GM18505 (cell line): Measurements from ENCODE around the gene MBNL3.

ENCODE experiments used
- ATAC-seq: cut with Tn5 transposase; IDR thresholded peaks from one replicate; pipeline ENCODE4 v1.9.1; 2021; ENCODE audit not compliant: unreplicated experiment
- POLR2A ChIP-seq: IDR thresholded peaks from 4 replicates; pipeline ENCODE4 v1.6.1; 2011; ENCODE audit warnings: borderline replicate concordance; ENCODE audit not compliant: insufficient read depth, insufficient read length; ENCODE audit errors: extremely low read depth

The MBNL3 gene

GRCh38 chrX:132423323-132423722 is 65.5 kb downstream of the MBNL3 start:
- no peak for TF ChIP-seq POLR2A
- ATAC-seq: no peak

GRCh38 chrX:132415012-132415411 is 73.8 kb downstream of the MBNL3 start:
- no peak for TF ChIP-seq POLR2A
- ATAC-seq: no peak

GRCh38 chrX:132414404-132414803 is 74.4 kb downstream of the MBNL3 start:
- TF ChIP-seq POLR2A: no peak
- no peak for ATAC-seq

GRCh38 chrX:132413459-132413858 is 75.4 kb downstream of the MBNL3 start:
- TF ChIP-seq POLR2A: no peak

GRCh38 chrX:132412208-132412607 is 76.6 kb downstream of the MBNL3 start:
- ATAC-seq: no peak
- TF ChIP-seq POLR2A: no peak

More at GRCh38 chrX:132413459-132413858, 75.4 kb downstream of the MBNL3 start:
- ATAC-seq: no peak

GRCh38 chrX:132411310-132411977 is 77.4 kb downstream of the MBNL3 start:
- no peak for TF ChIP-seq POLR2A
- no peak for ATAC-seq

GRCh38 chrX:132409780-132410556 is 78.9 kb downstream of the MBNL3 start:
- ATAC-seq: no peak
- no peak for TF ChIP-seq POLR2A

GRCh38 chrX:132407691-132408090 is 81.1 kb downstream of the MBNL3 start:
- no peak for TF ChIP-seq POLR2A
- no peak for ATAC-seq

- TF ChIP-seq POLR2A: no peak
- ATAC-seq: no peak
Measured at GRCh38 chrX:132406106-132406505, 82.7 kb downstream of the MBNL3 start.

GRCh38 chrX:132404266-132404665 is 84.6 kb downstream of the MBNL3 start:
- ATAC-seq: no peak
- TF ChIP-seq POLR2A: no peak

- TF ChIP-seq POLR2A: no peak
- no peak for ATAC-seq
Measured at GRCh38 chrX:132401935-132402334, 86.9 kb downstream of the MBNL3 start.

GRCh38 chrX:132400706-132401105 is 88.1 kb downstream of the MBNL3 start:
- no peak for ATAC-seq
- TF ChIP-seq POLR2A: no peak

- no peak for ATAC-seq
- no peak for TF ChIP-seq POLR2A
Measured at GRCh38 chrX:132395645-132396044, 93.2 kb downstream of the MBNL3 start.

GRCh38 chrX:132395026-132395425 is 93.8 kb downstream of the MBNL3 start:
- ATAC-seq: no peak
- TF ChIP-seq POLR2A: no peak
